HG03135 (cell line): Measurements from ENCODE around the gene SPATA21.

ENCODE experiments used
- ATAC-seq: cut with Tn5 transposase; IDR thresholded peaks from one replicate; pipeline ENCODE4 v1.9.1; 2021; ENCODE audit warnings: mild to moderate bottlenecking, moderate library complexity; ENCODE audit not compliant: unreplicated experiment

Gene SPATA21

GRCh38 chr1:16422041-16422440 lies 15.2 kb downstream of the SPATA21 start:
- ATAC-seq = no peak

GRCh38 chr1:16421201-16421600 lies 16.0 kb downstream of the SPATA21 start:
- ATAC-seq = no peak

- ATAC-seq = peak; percentile 93
These were observed 16.7 kb downstream of the SPATA21 start for GRCh38 chr1:16420424-16421118.

GRCh38 chr1:16418823-16419425 lies 18.3 kb downstream of the SPATA21 start:
- ATAC-seq = no peak

- no peak for ATAC-seq
These were observed 24.0 kb downstream of the SPATA21 start for GRCh38 chr1:16413191-16413590.

GRCh38 chr1:16410803-16411202 lies 26.4 kb downstream of the SPATA21 start:
- no peak for ATAC-seq

GRCh38 chr1:16409536-16410152 lies 27.6 kb downstream of the SPATA21 start:
- ATAC-seq = no peak

GRCh38 chr1:16406868-16407267 lies 30.4 kb downstream of the SPATA21 start:
- ATAC-seq = no peak

- no peak for ATAC-seq
These were observed 31.8 kb downstream of the SPATA21 start for GRCh38 chr1:16405441-16405840.

- no peak for ATAC-seq
These were observed 34.5 kb downstream of the SPATA21 start for GRCh38 chr1:16402742-16403141.

- ATAC-seq = no peak
These were observed 38.8 kb downstream of the SPATA21 start for GRCh38 chr1:16398371-16398953.

GRCh38 chr1:16397120-16397519 lies 40.1 kb downstream of the SPATA21 start:
- ATAC-seq = no peak

- no peak for ATAC-seq
These were observed 40.6 kb downstream of the SPATA21 start for GRCh38 chr1:16396591-16396990.

- no peak for ATAC-seq
These were observed 42.2 kb downstream of the SPATA21 start for GRCh38 chr1:16394977-16395376.

- no peak for ATAC-seq
These were observed 43.4 kb downstream of the SPATA21 start for GRCh38 chr1:16393570-16394521.

- no peak for ATAC-seq
These were observed 44.3 kb downstream of the SPATA21 start for GRCh38 chr1:16392740-16393569.

GRCh38 chr1:16391411-16391810 lies 45.8 kb downstream of the SPATA21 start:
- no peak for ATAC-seq

- no peak for ATAC-seq
These were observed 49.7 kb downstream of the SPATA21 start for GRCh38 chr1:16387201-16388188.
